OCI-M2 (cell line): ENCODE data around the gene OR6M1.

ENCODE experiments used
- DNase-seq: peaks from one replicate; lab custom pipeline; 2025; ENCODE audit not compliant: unreplicated experiment; lab: John Stamatoyannopoulos, UW

Gene OR6M1

GRCh38 chr11:123806249-123806648 lies at the start of gene OR6M1:
OR6M1 (minus strand) TSS chr11:123806349; CDS start chr11:123806349, 0 bp downstream.
- DNase-seq: no peak

GRCh38 chr11:123853038-123853437 lies 46.9 kb upstream of the OR6M1 start:
- DNase-seq: no peak

- no peak for DNase-seq
Measured at GRCh38 chr11:123852321-123852720, 46.2 kb upstream of the OR6M1 start.

- no peak for DNase-seq
Measured at GRCh38 chr11:123851110-123851509, 45.0 kb upstream of the OR6M1 start.

- DNase-seq: no peak
Measured at GRCh38 chr11:123841174-123841573, 35.0 kb upstream of the OR6M1 start.

- DNase-seq: no peak
Measured at GRCh38 chr11:123839131-123839530, 33.0 kb upstream of the OR6M1 start.

- no peak for DNase-seq
Measured at GRCh38 chr11:123838659-123839058, 32.5 kb upstream of the OR6M1 start.

GRCh38 chr11:123838199-123838598 lies 32.0 kb upstream of the OR6M1 start:
- DNase-seq: no peak

GRCh38 chr11:123833095-123833494 lies 26.9 kb upstream of the OR6M1 start:
- DNase-seq: no peak

GRCh38 chr11:123829745-123830144 lies 23.6 kb upstream of the OR6M1 start:
- no peak for DNase-seq

GRCh38 chr11:123822599-123822998 lies 16.4 kb upstream of the OR6M1 start:
- DNase-seq: no peak

- no peak for DNase-seq
Measured at GRCh38 chr11:123822032-123822431, 15.9 kb upstream of the OR6M1 start.

GRCh38 chr11:123815122-123815521 lies 9.0 kb upstream of the OR6M1 start:
- no peak for DNase-seq

- DNase-seq: no peak
Measured at GRCh38 chr11:123801765-123802164, 4.4 kb downstream of the OR6M1 start.

- DNase-seq: no peak
Measured at GRCh38 chr11:123800036-123800435, 6.1 kb downstream of the OR6M1 start.

- DNase-seq: no peak
Measured at GRCh38 chr11:123799438-123799837, 6.7 kb downstream of the OR6M1 start.

- no peak for DNase-seq
Measured at GRCh38 chr11:123798513-123799252, 7.5 kb downstream of the OR6M1 start.

GRCh38 chr11:123798079-123798478 lies 8.1 kb downstream of the OR6M1 start:
- DNase-seq: no peak

GRCh38 chr11:123797541-123797940 lies 8.6 kb downstream of the OR6M1 start:
- DNase-seq: no peak

- DNase-seq: no peak
Measured at GRCh38 chr11:123797114-123797513, 9.0 kb downstream of the OR6M1 start.

- no peak for DNase-seq
Measured at GRCh38 chr11:123796226-123796625, 9.9 kb downstream of the OR6M1 start.

GRCh38 chr11:123783536-123783935 lies 22.6 kb downstream of the OR6M1 start:
- no peak for DNase-seq

GRCh38 chr11:123778511-123778910 lies 27.6 kb downstream of the OR6M1 start:
- DNase-seq: no peak
